ENCODE results near the gene MYCBPAP.

The MYCBPAP gene

DNA sequence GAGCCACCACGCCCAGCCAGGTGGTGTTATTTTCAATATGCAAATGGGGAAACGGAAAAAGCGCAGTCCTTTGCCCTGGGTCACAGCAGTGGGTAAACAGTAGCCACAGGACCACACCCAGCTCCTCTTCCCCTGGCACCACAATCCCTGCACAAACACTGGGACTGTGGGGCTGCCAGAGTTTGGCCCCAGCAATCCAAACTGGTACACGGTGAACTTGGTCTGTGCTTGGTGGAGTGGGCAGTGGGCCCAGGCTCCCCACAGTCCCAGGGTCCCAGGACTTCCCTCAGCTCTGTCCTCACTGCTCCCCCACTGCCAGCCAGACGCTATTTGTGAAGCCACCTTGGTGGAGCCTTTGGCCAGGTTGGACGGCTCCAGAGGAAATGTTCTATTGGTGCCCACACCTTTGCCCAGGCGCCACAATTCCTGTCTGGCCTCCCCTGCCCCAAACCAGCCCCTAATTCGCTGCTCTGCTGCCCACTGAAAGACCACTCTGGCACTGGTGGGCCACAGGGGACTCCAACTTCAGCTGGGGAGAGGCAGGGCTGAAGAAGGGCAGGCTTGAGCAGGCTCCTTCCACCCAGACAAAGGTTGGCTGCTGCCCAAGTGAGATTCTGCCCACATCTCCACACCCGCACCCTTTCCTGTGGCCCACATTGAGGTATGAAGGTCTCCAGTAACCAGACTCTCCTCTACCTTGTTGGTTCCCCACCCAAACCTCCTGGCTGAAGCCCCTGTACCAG is 41.7 kb upstream of the MYCBPAP start:
- no peak overlapping the region for H3K4me3 Mint-ChIP-seq
- DNase-seq = no peak
- no peaks in the 10 kb centered on the region for H3K9me3 Mint-ChIP-seq
- peak overlapping the region; percentile 38 for H3K27ac Mint-ChIP-seq
- H3K4me1 Mint-ChIP-seq = peaks cover 23% of the 10 kb centered on the region
- peaks cover 11% of the 10 kb centered on the region for H3K36me3 Mint-ChIP-seq (ENCODE audit: low read depth)
- TF ChIP-seq CTCF (IDR thresholded peaks at IDR 0.05) = no peak
- peaks cover 71% of the 10 kb centered on the region for H3K27me3 Mint-ChIP-seq (ENCODE audit: low read depth, poor library complexity)

- H3K27me3 Mint-ChIP-seq (ENCODE audit: low read depth, poor library complexity) = peaks cover 75% of the 10 kb centered on the region
- peaks cover 18% of the 10 kb centered on the region for H3K36me3 Mint-ChIP-seq (ENCODE audit: low read depth)
- H3K27ac Mint-ChIP-seq = peak overlapping the region; percentile 38
- TF ChIP-seq CTCF (IDR thresholded peaks at IDR 0.05) = no peak
- H3K9me3 Mint-ChIP-seq = no peaks in the 10 kb centered on the region
- H3K4me3 Mint-ChIP-seq = peak overlapping the region; percentile 72
- DNase-seq = no peak
- peaks cover 23% of the 10 kb centered on the region for H3K4me1 Mint-ChIP-seq
These were observed 41.0 kb upstream of the MYCBPAP start for GRCh38 chr17:50467114-50467854.

DNA sequence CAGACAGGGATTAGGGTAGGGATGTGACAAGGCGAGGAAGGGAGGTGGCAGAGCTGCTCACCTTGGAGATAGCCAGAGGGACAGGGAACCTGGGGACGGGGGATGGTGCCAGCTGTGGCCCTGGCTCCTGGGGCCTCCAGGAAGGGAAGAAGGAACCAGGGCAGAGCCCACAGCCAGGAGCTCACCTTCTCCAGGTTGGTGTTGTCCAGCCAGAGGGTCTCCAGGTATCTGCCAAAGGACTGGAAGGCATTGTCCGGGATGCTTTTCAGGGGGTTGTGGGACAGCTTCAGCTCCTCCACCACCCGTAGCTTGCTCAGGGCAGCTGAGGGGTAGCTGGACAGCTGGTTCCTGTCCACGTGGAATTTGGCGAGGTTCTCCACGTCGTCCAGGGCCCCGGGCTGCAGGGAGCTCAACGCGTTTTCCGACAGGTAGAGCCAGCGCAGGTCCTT is 40.4 kb upstream of the MYCBPAP start:
- H3K9me3 Mint-ChIP-seq = no peaks in the 10 kb centered on the region
- H3K4me3 Mint-ChIP-seq = peak overlapping the region; percentile 72
- peaks cover 81% of the 10 kb centered on the region for H3K27me3 Mint-ChIP-seq (ENCODE audit: low read depth, poor library complexity)
- H3K27ac Mint-ChIP-seq = no peak overlapping the region
- no peak for TF ChIP-seq CTCF (IDR thresholded peaks at IDR 0.05)
- peaks cover 24% of the 10 kb centered on the region for H3K36me3 Mint-ChIP-seq (ENCODE audit: low read depth)
- no peak for DNase-seq
- H3K4me1 Mint-ChIP-seq = peaks cover 23% of the 10 kb centered on the region

DNA sequence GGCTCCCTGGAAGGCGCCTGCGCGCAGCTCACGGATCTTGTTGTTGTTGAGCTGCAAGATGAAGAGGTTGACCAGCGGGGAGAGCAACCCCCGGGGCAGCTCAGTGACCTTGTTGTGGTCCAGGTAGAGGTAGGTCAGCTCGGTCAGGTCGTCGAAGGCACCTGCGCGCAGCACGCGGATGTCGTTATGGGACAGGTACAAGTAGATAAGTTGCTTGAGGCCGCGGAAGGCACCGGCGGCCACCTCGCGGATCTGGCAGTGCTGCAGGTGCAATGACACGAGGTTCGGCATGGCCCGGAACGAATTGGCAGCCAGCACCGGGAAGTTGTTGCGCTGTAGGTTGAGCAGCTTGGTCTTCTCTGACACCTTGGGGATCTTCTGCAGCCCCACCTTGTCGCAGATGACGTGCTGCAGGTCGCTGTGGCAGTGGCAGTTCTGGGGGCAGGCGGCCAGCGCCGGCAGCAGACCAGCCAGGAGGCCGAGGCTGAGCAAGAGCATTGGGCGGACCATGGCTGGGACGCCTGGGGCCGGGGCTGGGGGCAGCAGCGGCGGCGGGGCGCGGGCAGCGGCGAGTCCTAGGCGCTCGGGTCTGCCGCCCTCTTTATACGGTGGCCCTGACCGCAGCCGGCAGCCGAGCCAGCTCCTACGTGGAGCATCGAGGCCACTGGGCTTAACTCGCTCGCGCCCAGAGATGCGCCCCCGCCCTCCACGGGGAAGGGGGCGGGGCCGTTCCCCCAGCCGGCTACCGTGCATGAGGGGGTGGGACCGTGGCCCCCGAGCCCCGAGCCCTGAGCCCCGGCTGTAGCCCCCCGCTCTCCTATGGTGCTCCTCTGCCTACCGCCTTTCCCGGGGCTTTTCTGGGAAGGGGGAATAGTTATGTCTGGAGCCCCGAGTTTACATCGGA is 39.7 kb upstream of the MYCBPAP start, which contains the start of gene CHAD:
Gene CHAD (minus strand): TSS at position 577 of the 904 bp plus-strand sequence. CDS start 67 bp downstream, at position 510.
- TF ChIP-seq CTCF (IDR thresholded peaks at IDR 0.05) = no peak
- peak; percentile 39 for DNase-seq
- no peak within 1 kb of the TSS for H3K27ac Mint-ChIP-seq
- H3K4me1 Mint-ChIP-seq = peaks cover 23% of the 10 kb centered on the region
- H3K36me3 Mint-ChIP-seq (ENCODE audit: low read depth) = peaks cover 31% of the 10 kb centered on the region
- H3K4me3 Mint-ChIP-seq = peak within 1 kb of the TSS; percentile 72
- H3K9me3 Mint-ChIP-seq = no peaks in the 10 kb centered on the region
- peaks cover 88% of the 10 kb centered on the region for H3K27me3 Mint-ChIP-seq (ENCODE audit: low read depth, poor library complexity)

GRCh38 chr17:50469208-50469605 is 39.0 kb upstream of the MYCBPAP start:
- peak; percentile 39 for DNase-seq

More at GRCh38 chr17:50469208-50469605, 39.0 kb upstream of the MYCBPAP start:
- Mint-ChIP-seq H3K4me1 (peaks cover 23% of the 10 kb centered on the region), H3K9me3 (no peaks in the 10 kb centered on the region), H3K36me3 (ENCODE audit: low read depth) (peaks cover 35% of the 10 kb centered on the region), H3K27ac (no peak overlapping the region), H3K27me3 (ENCODE audit: low read depth, poor library complexity) (peaks cover 93% of the 10 kb centered on the region), H3K4me3 (peak overlapping the region; percentile 50)
- TF ChIP-seq CTCF (IDR thresholded peaks at IDR 0.05) = no peak
